ENCODE data around the gene PHEX.

- TF ChIP-seq CTCF (IDR thresholded peaks at IDR 0.05) (no peak), POLR2A (IDR thresholded peaks at IDR 0.05) (no peak), POLR2AphosphoS5 (IDR thresholded peaks at IDR 0.05; ENCODE audit: insufficient read depth in 1 of 2, low read depth in 1 of 2) (no peak)
Measured at GRCh38 chrX:22184096-22184495, 152.0 kb downstream of the PHEX start.
